Germinal center (tissue), 1 donor: ENCODE data around the gene PLK3.
"Not testable (repeated sequence)": the region's sequence is repeated elsewhere in the genome, so short reads cannot be mapped to it uniquely, and the experiment has no call there.

Source experiments
- DNase-seq: peaks from one replicate; pipeline ENCODE4 v3.0.0; 2012; ENCODE audit warnings: mixed read lengths, low spot score

The PLK3 gene

GRCh38 chr1:44787506-44787905, 12.7 kb upstream of the PLK3 start:
- DNase-seq = no peak

- no peak for DNase-seq
Observed at GRCh38 chr1:44788120-44788860, 11.9 kb upstream of the PLK3 start, which contains the start of gene BEST4. Gene BEST4, minus strand, starts transcription at chr1:44788170. Its CDS starts 465 bp downstream, at chr1:44787705.

- DNase-seq = no peak
Observed at GRCh38 chr1:44790968-44791801, 9.0 kb upstream of the PLK3 start.

GRCh38 chr1:44792736-44793502, 7.3 kb upstream of the PLK3 start:
- DNase-seq = no peak

- not testable (repeated sequence) for DNase-seq
Observed at GRCh38 chr1:44797886-44798285, 2.3 kb upstream of the PLK3 start.

- no peak for DNase-seq
Observed at GRCh38 chr1:44798481-44799365, 1.5 kb upstream of the PLK3 start.

- no peak for DNase-seq
Observed at GRCh38 chr1:44801491-44802305, 1.5 kb downstream of the PLK3 start.

- no peak for DNase-seq
Observed at GRCh38 chr1:44802306-44803061, 2.3 kb downstream of the PLK3 start.

- no peak for DNase-seq
Observed at GRCh38 chr1:44803062-44803311, 2.8 kb downstream of the PLK3 start.

GRCh38 chr1:44803312-44804095, 3.3 kb downstream of the PLK3 start:
- DNase-seq = no peak

- DNase-seq = no peak
Observed at GRCh38 chr1:44805311-44806024, 5.3 kb downstream of the PLK3 start.

- DNase-seq = no peak
Observed at GRCh38 chr1:44806025-44806703, 6.0 kb downstream of the PLK3 start.

- DNase-seq = no peak
Observed at GRCh38 chr1:44806704-44807363, 6.7 kb downstream of the PLK3 start, which contains the start of gene DYNLT4. Gene DYNLT4, minus strand, starts transcription at chr1:44807351. Its CDS starts 683 bp downstream, at chr1:44806668.

GRCh38 chr1:44807364-44808062, 7.3 kb downstream of the PLK3 start:
- peak; percentile 75 for DNase-seq

- no peak for DNase-seq
Observed at GRCh38 chr1:44808063-44808937, 8.1 kb downstream of the PLK3 start, which contains the start of gene BTBD19. Gene BTBD19, plus strand, starts transcription at chr1:44808523. Its CDS starts 298 bp downstream, at chr1:44808821.
